Measurements from ENCODE around the gene SLC66A2.
"Not testable (repeated sequence)": the region's sequence is repeated elsewhere in the genome, so short reads cannot be mapped to it uniquely, and the experiment has no call there.

Gene SLC66A2

DNA sequence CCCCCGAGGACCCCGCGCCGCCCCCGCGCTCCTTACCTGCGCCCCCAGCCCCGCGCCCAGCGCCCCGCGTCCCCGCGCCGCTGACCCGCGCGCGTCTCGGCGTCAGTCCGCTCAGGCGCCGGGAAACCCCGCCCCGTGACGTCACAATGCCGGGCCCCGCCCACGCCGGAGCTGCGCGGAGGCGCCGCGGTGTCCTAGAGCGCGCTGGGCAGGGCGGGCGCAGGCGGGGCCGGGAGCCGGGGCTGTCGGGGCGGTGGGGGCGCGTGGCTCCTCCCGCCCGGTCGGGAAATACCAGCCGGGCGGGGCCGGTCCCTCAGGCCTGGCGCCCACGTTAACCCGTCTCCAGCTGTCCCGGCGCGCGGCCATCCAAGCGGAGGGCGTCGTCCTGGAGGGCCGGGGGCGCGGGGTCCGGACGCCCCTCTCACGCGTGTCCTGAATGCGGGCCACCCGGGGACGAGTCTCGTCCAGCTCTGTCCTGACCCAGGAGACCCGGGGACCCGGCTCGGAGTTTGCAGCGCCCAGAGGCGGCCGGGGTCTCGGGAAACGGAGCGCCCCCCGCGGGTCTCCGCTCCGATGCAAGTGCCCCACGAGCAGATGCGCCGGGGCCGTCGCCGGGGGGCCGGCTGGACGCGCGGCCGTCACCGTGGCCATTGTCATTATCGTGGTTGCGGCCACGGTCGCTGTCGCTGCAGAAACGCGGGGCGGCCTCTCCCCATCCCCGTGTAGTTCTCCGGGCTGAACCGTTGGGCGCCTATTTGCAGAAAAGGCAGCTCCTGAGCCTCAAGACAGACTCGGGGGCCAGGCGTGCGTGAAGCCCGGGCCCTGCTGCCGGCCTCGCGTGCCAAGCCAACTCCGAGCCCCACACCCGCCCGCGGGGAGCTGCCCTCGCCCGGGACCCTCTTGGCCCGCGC lies at the start of gene SLC66A2:
Gene SLC66A2 (minus strand): TSS at position 109 of the 911 bp plus-strand sequence. CDS start 727 bp downstream, outside the sequence.
- H3K4me3 ChIP-seq (ENCODE audit: low read depth, low read length) = peak within 1 kb of the TSS; percentile 75
- TF ChIP-seq, protein P1, sequence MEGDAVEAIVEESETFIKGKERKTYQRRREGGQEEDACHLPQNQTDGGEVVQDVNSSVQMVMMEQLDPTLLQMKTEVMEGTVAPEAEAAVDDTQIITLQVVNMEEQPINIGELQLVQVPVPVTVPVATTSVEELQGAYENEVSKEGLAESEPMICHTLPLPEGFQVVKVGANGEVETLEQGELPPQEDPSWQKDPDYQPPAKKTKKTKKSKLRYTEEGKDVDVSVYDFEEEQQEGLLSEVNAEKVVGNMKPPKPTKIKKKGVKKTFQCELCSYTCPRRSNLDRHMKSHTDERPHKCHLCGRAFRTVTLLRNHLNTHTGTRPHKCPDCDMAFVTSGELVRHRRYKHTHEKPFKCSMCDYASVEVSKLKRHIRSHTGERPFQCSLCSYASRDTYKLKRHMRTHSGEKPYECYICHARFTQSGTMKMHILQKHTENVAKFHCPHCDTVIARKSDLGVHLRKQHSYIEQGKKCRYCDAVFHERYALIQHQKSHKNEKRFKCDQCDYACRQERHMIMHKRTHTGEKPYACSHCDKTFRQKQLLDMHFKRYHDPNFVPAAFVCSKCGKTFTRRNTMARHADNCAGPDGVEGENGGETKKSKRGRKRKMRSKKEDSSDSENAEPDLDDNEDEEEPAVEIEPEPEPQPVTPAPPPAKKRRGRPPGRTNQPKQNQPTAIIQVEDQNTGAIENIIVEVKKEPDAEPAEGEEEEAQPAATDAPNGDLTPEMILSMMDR (conservative IDR thresholded peaks at IDR 0.05; ENCODE audit: low read depth, low read length) = no peak
- DNase-seq (ENCODE audit: low read depth) = peak; percentile 84

DNA sequence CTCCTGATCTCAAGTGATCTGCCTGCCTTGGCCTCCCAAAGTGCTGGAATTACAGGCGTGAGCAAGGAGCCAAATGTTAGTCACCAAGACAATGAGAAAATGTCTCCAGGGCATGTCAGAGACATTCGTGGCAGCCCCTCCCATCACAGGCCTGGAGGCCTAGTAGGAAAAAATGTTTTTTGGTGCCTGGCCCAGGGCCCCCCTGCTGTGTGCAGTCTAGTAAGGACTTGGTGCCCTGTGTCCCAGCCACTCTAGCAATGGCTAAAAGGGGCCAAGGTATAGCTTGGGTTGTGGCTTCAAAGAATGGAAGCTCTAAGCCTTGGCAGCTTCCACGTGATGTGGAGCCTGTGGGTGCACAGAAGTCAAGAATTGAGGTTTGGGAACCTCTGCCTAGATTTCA lies 49.4 kb upstream of the SLC66A2 start:
- TF ChIP-seq, protein P1 (conservative IDR thresholded peaks at IDR 0.05; ENCODE audit: low read depth, low read length) = no peak
- no peak for DNase-seq (ENCODE audit: low read depth)
- H3K4me3 ChIP-seq (ENCODE audit: low read depth, low read length) = no peak overlapping the region

DNA sequence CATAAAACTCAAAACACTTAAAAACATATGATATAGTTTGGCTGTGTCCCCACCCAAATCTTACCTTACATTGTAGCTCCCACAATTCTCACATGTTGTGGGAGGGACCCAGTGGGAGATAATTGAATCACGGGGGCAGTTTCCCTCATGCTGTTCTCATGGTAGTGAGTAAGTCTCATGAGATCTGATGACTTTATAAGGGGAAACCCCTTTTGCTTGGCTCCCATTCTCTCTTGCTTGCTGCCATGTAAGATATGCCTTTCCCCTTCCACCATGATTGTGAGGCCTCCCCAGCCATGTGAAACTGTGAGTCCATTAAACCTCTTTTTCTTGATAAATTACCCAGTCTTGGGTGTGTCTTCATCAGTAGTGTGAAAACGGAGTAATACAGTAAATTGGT lies 48.2 kb upstream of the SLC66A2 start:
- H3K4me3 ChIP-seq (ENCODE audit: low read depth, low read length); DNase-seq (ENCODE audit: low read depth): not testable (repeated sequence)

DNA sequence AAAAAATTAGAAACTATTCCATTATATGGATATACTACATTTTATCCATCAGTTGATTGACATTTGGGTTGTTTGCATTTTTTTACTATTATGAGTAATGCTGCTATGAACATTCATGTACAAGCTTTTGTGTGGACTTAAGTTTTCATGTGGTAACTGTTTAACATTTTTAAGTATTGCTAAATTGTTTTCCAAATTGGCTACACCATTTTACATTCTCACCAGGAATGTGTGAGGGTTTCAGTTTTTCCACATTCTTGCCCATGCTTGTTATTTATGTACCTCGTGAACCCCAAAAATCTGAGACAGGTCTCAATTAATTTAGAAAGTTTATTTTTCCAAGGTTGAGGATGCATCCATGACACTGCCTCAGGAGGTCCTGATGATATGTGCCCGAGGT lies 40.0 kb upstream of the SLC66A2 start:
- H3K4me3 ChIP-seq (ENCODE audit: low read depth, low read length) = no peak overlapping the region
- DNase-seq (ENCODE audit: low read depth) = no peak
- TF ChIP-seq, protein P1 (conservative IDR thresholded peaks at IDR 0.05; ENCODE audit: low read depth, low read length) = no peak

DNA sequence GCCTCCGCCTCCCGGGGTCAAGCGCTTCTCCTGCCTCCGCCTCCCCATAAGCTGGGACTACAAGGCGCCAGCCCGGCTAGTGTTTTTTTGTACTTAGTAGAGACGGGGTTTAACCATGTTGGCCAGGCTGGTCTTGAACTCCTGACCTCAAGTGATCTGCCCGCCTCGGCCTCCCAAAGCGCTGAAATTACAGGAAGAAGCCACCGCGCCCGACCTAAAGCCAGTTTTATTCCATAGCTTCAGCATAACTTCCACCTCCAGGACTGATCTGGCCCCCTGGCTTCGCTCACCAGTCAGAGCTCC lies 37.7 kb upstream of the SLC66A2 start:
- TF ChIP-seq, protein P1 (conservative IDR thresholded peaks at IDR 0.05; ENCODE audit: low read depth, low read length) = no peak
- H3K4me3 ChIP-seq (ENCODE audit: low read depth, low read length) = peak overlapping the region; percentile 99
- DNase-seq (ENCODE audit: low read depth) = no peak

DNA sequence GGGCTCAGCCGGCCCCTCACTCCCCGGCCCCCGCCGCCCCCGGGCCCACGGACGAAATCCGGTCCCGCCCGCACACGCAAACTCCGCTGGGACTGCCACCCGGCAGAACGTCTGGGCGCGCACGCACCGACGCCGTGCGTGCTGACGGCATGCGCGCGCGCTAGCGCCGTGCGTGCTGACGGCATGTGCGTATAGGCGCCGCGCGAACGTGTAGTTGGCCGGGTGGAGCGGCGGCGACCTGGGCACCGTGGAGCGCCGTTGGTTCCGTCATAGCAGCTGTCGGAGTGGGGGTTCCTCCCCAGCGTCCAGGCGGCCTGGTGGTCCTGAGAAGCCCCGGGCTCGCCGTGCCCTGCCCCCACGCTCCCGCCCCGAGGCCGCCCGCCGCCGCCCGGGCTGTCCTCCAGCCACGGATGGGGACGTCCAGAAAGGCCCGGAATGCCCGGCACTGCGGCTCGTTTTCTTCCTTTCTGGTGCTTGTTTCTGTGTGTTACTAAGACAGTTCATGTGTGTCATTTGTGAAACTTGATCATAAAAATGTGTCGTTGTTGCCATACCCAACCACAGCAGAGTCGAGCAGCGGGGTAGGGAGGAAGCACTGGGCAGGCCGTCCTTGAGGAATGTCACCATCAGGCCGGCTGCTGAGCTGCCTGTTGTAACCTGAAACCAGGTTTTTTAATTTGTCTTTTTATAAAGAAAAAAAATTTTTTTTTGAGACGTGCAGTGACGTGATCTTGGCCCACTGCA lies 37.2 kb upstream of the SLC66A2 start, which contains the start of gene TXNL4A:
Gene TXNL4A (minus strand): TSS at position 113 of the 744 bp plus-strand sequence. CDS start 171 bp downstream, outside the sequence.
- TF ChIP-seq, protein P1 (conservative IDR thresholded peaks at IDR 0.05; ENCODE audit: low read depth, low read length) = no peak
- peak; percentile 91 for DNase-seq (ENCODE audit: low read depth)
- peak within 1 kb of the TSS; percentile 99 for H3K4me3 ChIP-seq (ENCODE audit: low read depth, low read length)

DNA sequence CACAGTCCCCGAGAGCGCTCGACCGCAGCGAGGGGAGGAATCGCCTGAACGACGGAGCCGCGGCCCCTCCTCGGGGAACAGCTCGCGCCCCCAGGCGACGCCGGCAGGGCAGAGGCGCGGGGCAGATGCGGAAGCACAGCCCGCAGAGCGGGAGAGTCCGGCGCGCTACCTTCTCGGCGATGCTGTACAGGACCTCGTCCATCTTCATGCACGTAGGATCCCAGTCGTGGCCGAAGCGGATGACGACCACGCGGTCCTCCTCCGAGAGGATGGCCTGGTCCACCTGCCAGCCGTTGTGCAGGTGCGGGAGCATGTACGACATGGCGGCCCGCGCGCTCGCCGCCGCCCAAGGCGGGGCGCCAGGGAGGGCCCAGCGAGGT lies 36.6 kb upstream of the SLC66A2 start:
- TF ChIP-seq, protein P1 (conservative IDR thresholded peaks at IDR 0.05; ENCODE audit: low read depth, low read length) = peak; percentile 42
- peak overlapping the region; percentile 99 for H3K4me3 ChIP-seq (ENCODE audit: low read depth, low read length)
- DNase-seq (ENCODE audit: low read depth) = peak; percentile 42

Data from choroid plexus epithelial cell (primary cell).